IPS-18c (cell line): ENCODE results near the gene PNPLA7.
"Not testable (repeated sequence)": the region's sequence is repeated elsewhere in the genome, so short reads cannot be mapped to it uniquely, and the experiment has no call there.

Experiments
- H3K4me3 ChIP-seq: 2 replicates; pipeline ENCODE4 v1.7.0; 2013; ENCODE audit warnings: low read depth, mild to moderate bottlenecking, low read length, moderate library complexity; ENCODE audit not compliant: insufficient read depth
- H3K9me3 ChIP-seq: one replicate; pipeline ENCODE4 v1.6.1; 2013; ENCODE audit warnings: mild to moderate bottlenecking, low read length, moderate library complexity; ENCODE audit not compliant: control insufficient read depth, insufficient read depth

Gene PNPLA7

GRCh38 chr9:137479892-137480685, 70.1 kb downstream of the PNPLA7 start:
- Histone ChIP-seq H3K9me3 (no peaks in the 10 kb centered on the region), H3K4me3 (no peak overlapping the region)

GRCh38 chr9:137478962-137479861, 71.0 kb downstream of the PNPLA7 start:
- Histone ChIP-seq H3K4me3 (no peak overlapping the region), H3K9me3 (no peaks in the 10 kb centered on the region)

GRCh38 chr9:137478613-137478961, 71.6 kb downstream of the PNPLA7 start:
- no peaks in the 10 kb centered on the region for H3K9me3 ChIP-seq
- no peak overlapping the region for H3K4me3 ChIP-seq

- Histone ChIP-seq H3K9me3 (no peaks in the 10 kb centered on the region), H3K4me3 (no peak overlapping the region)
These were observed 72.2 kb downstream of the PNPLA7 start for GRCh38 chr9:137477778-137478612.

- Histone ChIP-seq H3K4me3 (no peak overlapping the region), H3K9me3 (no peaks in the 10 kb centered on the region)
These were observed 73.3 kb downstream of the PNPLA7 start for GRCh38 chr9:137476856-137477255.

- no peaks in the 10 kb centered on the region for H3K9me3 ChIP-seq
- H3K4me3 ChIP-seq = no peak overlapping the region
These were observed 74.5 kb downstream of the PNPLA7 start for GRCh38 chr9:137475666-137476065.

- H3K4me3 ChIP-seq = no peak overlapping the region
- no peaks in the 10 kb centered on the region for H3K9me3 ChIP-seq
These were observed 75.9 kb downstream of the PNPLA7 start for GRCh38 chr9:137474271-137474670.

GRCh38 chr9:137470785-137471184, 79.4 kb downstream of the PNPLA7 start:
- Histone ChIP-seq H3K4me3 (no peak overlapping the region), H3K9me3 (no peaks in the 10 kb centered on the region)

- Histone ChIP-seq H3K9me3 (no peaks in the 10 kb centered on the region), H3K4me3 (no peak overlapping the region)
These were observed 82.3 kb downstream of the PNPLA7 start for GRCh38 chr9:137467896-137468295.

GRCh38 chr9:137467161-137467581, 83.0 kb downstream of the PNPLA7 start:
- Histone ChIP-seq H3K9me3 (no peaks in the 10 kb centered on the region), H3K4me3 (no peak overlapping the region)

- not testable (repeated sequence) for H3K9me3 ChIP-seq, H3K4me3 ChIP-seq
These were observed 83.7 kb downstream of the PNPLA7 start for GRCh38 chr9:137466389-137467085.

- no peaks in the 10 kb centered on the region for H3K9me3 ChIP-seq
- H3K4me3 ChIP-seq = no peak overlapping the region
These were observed 84.3 kb downstream of the PNPLA7 start for GRCh38 chr9:137465720-137466388.

- Histone ChIP-seq H3K4me3 (no peak overlapping the region), H3K9me3 (no peaks in the 10 kb centered on the region)
These were observed 85.0 kb downstream of the PNPLA7 start for GRCh38 chr9:137465000-137465719.

GRCh38 chr9:137464291-137464999, 85.8 kb downstream of the PNPLA7 start:
- Histone ChIP-seq H3K4me3 (no peak overlapping the region), H3K9me3 (no peaks in the 10 kb centered on the region)

- no peak overlapping the region for H3K4me3 ChIP-seq
- no peaks in the 10 kb centered on the region for H3K9me3 ChIP-seq
These were observed 86.3 kb downstream of the PNPLA7 start for GRCh38 chr9:137463931-137464290.
